Type B pancreatic cell (in vitro differentiated cells): ENCODE data around the gene ZKSCAN4. TPM values are rescaled to one million over a fixed set of nuclear protein-coding genes. Genes with fewer than 3 reads are reported as not detected.

ENCODE experiments used
- DNase-seq: peaks from one replicate; pipeline ENCODE4 v3.0.0; 2021; ENCODE audit warnings: mixed read lengths; ENCODE audit not compliant: unreplicated experiment; ENCODE audit errors: extremely low spot score
- H3K27ac Mint-ChIP-seq: 2 replicates; pipeline ENCODE4 v1.8.0; 2021; ENCODE audit warnings: mild to moderate bottlenecking, mixed read lengths
- H3K27me3 Mint-ChIP-seq: 2 replicates; pipeline ENCODE4 v1.8.0; 2021; ENCODE audit warnings: mixed read lengths
- H3K36me3 Mint-ChIP-seq: 2 replicates; pipeline ENCODE4 v1.8.0; 2021; ENCODE audit warnings: mixed read lengths
- H3K4me1 Mint-ChIP-seq: one replicate; pipeline ENCODE4 v1.8.0; 2021; ENCODE audit warnings: mixed read lengths; ENCODE audit not compliant: unreplicated experiment
- H3K4me3 Mint-ChIP-seq: 2 replicates; pipeline ENCODE4 v1.8.0; 2021; ENCODE audit warnings: mild to moderate bottlenecking, mixed read lengths
- H3K9me3 Mint-ChIP-seq: 2 replicates; pipeline ENCODE4 v1.8.0; 2021; ENCODE audit warnings: mixed read lengths
- total RNA-seq: library from RNA; stranded (reverse); gene quantifications from 2 replicates; pipeline ENCODE4 v1.2.1, GENCODE V29; 2021; ENCODE audit warnings: low replicate concordance
- TF ChIP-seq, protein P1 (sequence below): fragments of 200-600 bp; sonication (generic); conservative IDR thresholded peaks from 2 replicates; pipeline ENCODE4 v1.5.0; 2021; ENCODE audit warnings: antibody characterized with exemption, mild to moderate bottlenecking

Gene ZKSCAN4
- total RNA-seq, 1 donor from 2014 or later: 7.8 TPM

DNA sequence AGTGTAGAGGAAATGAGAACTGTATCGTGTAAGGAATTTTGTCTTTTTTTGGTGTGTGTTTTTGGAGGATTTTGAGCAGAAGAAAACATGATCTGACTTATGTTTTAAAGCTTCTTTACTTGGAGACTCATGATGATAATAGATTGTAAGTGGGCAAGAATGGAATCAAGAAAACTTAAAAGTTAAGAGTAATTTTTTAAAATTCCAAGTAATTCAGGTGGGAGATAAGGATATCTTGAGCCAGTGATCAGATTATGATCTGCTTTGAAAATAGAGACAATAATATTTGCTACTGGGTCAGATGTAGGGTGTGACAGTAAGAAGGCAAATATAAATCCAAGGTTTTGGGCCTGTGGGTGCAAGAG is 15.6 kb upstream of the ZKSCAN4 start:
- H3K4me3 Mint-ChIP-seq: no peak overlapping the region
- H3K9me3 Mint-ChIP-seq: no peaks in the 10 kb centered on the region
- H3K27me3 Mint-ChIP-seq: peaks cover 13% of the 10 kb centered on the region
- H3K27ac Mint-ChIP-seq: no peak overlapping the region
- TF ChIP-seq, protein P1, sequence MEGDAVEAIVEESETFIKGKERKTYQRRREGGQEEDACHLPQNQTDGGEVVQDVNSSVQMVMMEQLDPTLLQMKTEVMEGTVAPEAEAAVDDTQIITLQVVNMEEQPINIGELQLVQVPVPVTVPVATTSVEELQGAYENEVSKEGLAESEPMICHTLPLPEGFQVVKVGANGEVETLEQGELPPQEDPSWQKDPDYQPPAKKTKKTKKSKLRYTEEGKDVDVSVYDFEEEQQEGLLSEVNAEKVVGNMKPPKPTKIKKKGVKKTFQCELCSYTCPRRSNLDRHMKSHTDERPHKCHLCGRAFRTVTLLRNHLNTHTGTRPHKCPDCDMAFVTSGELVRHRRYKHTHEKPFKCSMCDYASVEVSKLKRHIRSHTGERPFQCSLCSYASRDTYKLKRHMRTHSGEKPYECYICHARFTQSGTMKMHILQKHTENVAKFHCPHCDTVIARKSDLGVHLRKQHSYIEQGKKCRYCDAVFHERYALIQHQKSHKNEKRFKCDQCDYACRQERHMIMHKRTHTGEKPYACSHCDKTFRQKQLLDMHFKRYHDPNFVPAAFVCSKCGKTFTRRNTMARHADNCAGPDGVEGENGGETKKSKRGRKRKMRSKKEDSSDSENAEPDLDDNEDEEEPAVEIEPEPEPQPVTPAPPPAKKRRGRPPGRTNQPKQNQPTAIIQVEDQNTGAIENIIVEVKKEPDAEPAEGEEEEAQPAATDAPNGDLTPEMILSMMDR: no peak
- no peak for DNase-seq
- no peaks in the 10 kb centered on the region for H3K4me1 Mint-ChIP-seq
- H3K36me3 Mint-ChIP-seq: peaks cover 4% of the 10 kb centered on the region

GRCh38 chr6:28266962-28267694 is 15.1 kb upstream of the ZKSCAN4 start, which contains the start of gene ZSCAN26:
Gene ZSCAN26, plus strand, starts transcription at chr6:28267143. Its CDS starts 4,777 bp downstream, at chr6:28271920.
- DNase-seq: peak; percentile 75
- TF ChIP-seq, protein P1: no peak
- no peaks in the 10 kb centered on the region for H3K36me3 Mint-ChIP-seq
- H3K27me3 Mint-ChIP-seq: peaks cover 18% of the 10 kb centered on the region
- H3K4me3 Mint-ChIP-seq: no peak within 1 kb of the TSS
- no peaks in the 10 kb centered on the region for H3K9me3 Mint-ChIP-seq
- no peak within 1 kb of the TSS for H3K27ac Mint-ChIP-seq
- no peaks in the 10 kb centered on the region for H3K4me1 Mint-ChIP-seq

DNA sequence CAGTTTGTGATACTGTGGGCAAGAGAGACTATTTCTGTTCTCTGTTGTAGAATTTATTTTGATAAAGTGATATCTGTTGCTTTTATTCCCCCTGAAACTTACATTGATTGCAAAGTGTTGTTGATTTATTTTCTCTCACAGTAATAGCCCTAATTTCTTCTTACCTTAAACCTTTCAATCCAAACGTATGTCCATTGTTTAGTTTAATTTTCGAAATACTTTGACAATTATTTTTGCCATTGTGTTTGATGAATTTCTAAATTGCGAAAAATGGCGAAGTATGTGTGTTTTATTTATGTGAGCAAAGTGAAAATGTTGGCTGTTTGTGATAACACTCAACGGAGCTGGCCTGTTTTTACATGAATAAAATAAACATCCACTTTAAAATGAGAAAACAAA is 14.5 kb upstream of the ZKSCAN4 start:
- Mint-ChIP-seq H3K36me3 (no peaks in the 10 kb centered on the region), H3K9me3 (no peaks in the 10 kb centered on the region), H3K4me1 (no peaks in the 10 kb centered on the region), H3K27me3 (peaks cover 21% of the 10 kb centered on the region), H3K27ac (no peak overlapping the region), H3K4me3 (no peak overlapping the region)
- TF ChIP-seq, protein P1: no peak
- DNase-seq: no peak

DNA sequence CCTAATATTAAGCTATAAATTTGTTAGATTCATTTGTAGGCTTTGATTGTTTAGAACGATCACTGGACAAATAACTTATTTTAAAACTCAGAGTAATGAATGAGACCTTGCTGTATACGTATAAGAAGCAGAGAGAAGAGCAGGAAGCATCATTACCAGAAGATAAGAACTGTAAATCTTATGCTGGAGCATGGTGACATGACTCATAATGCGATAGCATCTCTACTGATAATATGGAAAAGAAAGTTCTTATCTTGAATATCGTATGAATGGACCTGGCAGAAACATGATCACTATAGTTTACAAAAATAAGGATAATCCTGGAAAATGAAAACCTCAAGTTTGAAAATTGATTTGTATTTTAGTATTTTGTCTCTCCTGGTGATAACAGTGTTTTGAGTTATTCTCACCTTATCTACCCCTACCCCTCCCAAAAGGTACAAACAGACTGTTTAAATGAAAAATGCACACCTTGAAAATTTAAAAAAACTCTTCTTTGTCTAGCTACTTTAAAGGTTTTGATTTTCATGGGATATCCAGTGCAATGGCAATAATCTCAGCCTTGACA is 12.8 kb upstream of the ZKSCAN4 start:
- H3K36me3 Mint-ChIP-seq: no peaks in the 10 kb centered on the region
- TF ChIP-seq, protein P1: no peak
- no peaks in the 10 kb centered on the region for H3K4me1 Mint-ChIP-seq
- H3K27ac Mint-ChIP-seq: no peak overlapping the region
- peaks cover 31% of the 10 kb centered on the region for H3K27me3 Mint-ChIP-seq
- H3K4me3 Mint-ChIP-seq: no peak overlapping the region
- no peak for DNase-seq
- H3K9me3 Mint-ChIP-seq: no peaks in the 10 kb centered on the region

DNA sequence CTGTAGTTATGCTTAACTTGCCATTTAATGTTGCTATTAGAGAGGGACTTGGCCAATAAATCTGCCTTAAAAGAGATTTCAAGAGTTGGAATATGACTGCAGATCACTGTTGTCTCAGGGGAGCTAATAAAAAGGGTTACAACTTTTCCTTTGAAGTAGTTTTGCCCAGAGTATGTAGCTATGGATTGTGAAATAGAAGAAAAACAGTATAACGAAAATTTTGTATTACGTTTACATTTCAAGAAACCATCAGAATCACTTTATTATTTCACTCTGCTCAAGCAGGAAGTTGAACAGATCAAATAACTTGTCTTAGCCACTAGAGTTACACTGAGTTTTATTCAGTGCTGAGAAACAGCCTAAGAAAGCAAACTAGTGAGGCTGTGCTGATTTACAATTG is 11.9 kb upstream of the ZKSCAN4 start:
- Mint-ChIP-seq H3K4me3 (no peak overlapping the region), H3K27ac (no peak overlapping the region), H3K36me3 (no peaks in the 10 kb centered on the region), H3K4me1 (no peaks in the 10 kb centered on the region), H3K9me3 (no peaks in the 10 kb centered on the region), H3K27me3 (peaks cover 37% of the 10 kb centered on the region)
- TF ChIP-seq, protein P1: no peak
- no peak for DNase-seq
